Activated effector memory CD4-positive, alpha-beta T cell treated with Interleukin-2 at 50 U/mL for 16 hours (primary cell): ENCODE measurements around the gene NKTR.

Experiments used
- DNase-seq: peaks from one replicate; pipeline ENCODE4 v3.0.0-alpha.2; 2020

Gene NKTR

GRCh38 chr3:42662813-42663535 is 62.5 kb downstream of the NKTR start:
- DNase-seq: no peak

- DNase-seq: no peak
Observed at GRCh38 chr3:42663581-42664437, 63.3 kb downstream of the NKTR start.

GRCh38 chr3:42664438-42664803 is 63.9 kb downstream of the NKTR start:
- no peak for DNase-seq

GRCh38 chr3:42665050-42665878 is 64.8 kb downstream of the NKTR start:
- no peak for DNase-seq

GRCh38 chr3:42666022-42666421 is 65.5 kb downstream of the NKTR start:
- no peak for DNase-seq

GRCh38 chr3:42666577-42666998 is 66.1 kb downstream of the NKTR start:
- DNase-seq: no peak

GRCh38 chr3:42667096-42667522 is 66.6 kb downstream of the NKTR start:
- DNase-seq: no peak

- no peak for DNase-seq
Observed at GRCh38 chr3:42667523-42668412, 67.3 kb downstream of the NKTR start.

GRCh38 chr3:42668413-42668760 is 67.9 kb downstream of the NKTR start:
- no peak for DNase-seq

GRCh38 chr3:42668793-42669217 is 68.3 kb downstream of the NKTR start:
- DNase-seq: no peak

GRCh38 chr3:42670051-42670576 is 69.6 kb downstream of the NKTR start:
- DNase-seq: no peak

GRCh38 chr3:42670670-42671069 is 70.2 kb downstream of the NKTR start:
- no peak for DNase-seq

- no peak for DNase-seq
Observed at GRCh38 chr3:42672515-42672914, 72.0 kb downstream of the NKTR start.

- no peak for DNase-seq
Observed at GRCh38 chr3:42673082-42673481, 72.6 kb downstream of the NKTR start.

GRCh38 chr3:42674146-42674545 is 73.7 kb downstream of the NKTR start:
- no peak for DNase-seq

GRCh38 chr3:42675909-42676308 is 75.4 kb downstream of the NKTR start:
- no peak for DNase-seq

GRCh38 chr3:42678447-42678846 is 78.0 kb downstream of the NKTR start:
- no peak for DNase-seq

- DNase-seq: no peak
Observed at GRCh38 chr3:42680271-42680670, 79.8 kb downstream of the NKTR start.

- no peak for DNase-seq
Observed at GRCh38 chr3:42680806-42681205, 80.3 kb downstream of the NKTR start.

- DNase-seq: no peak
Observed at GRCh38 chr3:42681361-42682038, 81.0 kb downstream of the NKTR start.

- no peak for DNase-seq
Observed at GRCh38 chr3:42682301-42683070, 82.0 kb downstream of the NKTR start.
